ENCODE results near the gene ARHGEF16.

ARHGEF16 gene

GRCh38 chr1:3456964-3457909 lies 2.8 kb downstream of the ARHGEF16 start:
- DNase-seq (ENCODE audit: low read depth in 2 of 2), result no peak

- no peak for DNase-seq (ENCODE audit: low read depth in 2 of 2)
Observed at GRCh38 chr1:3457910-3458883, 3.7 kb downstream of the ARHGEF16 start.

- DNase-seq (ENCODE audit: low read depth in 2 of 2), result no peak
Observed at GRCh38 chr1:3459051-3459908, 4.8 kb downstream of the ARHGEF16 start.

- DNase-seq (ENCODE audit: low read depth in 2 of 2), result no peak
Observed at GRCh38 chr1:3459940-3460671, 5.6 kb downstream of the ARHGEF16 start.

- no peak for DNase-seq (ENCODE audit: low read depth in 2 of 2)
Observed at GRCh38 chr1:3460672-3461131, 6.2 kb downstream of the ARHGEF16 start.

GRCh38 chr1:3461238-3461933 lies 6.9 kb downstream of the ARHGEF16 start:
- DNase-seq (ENCODE audit: low read depth in 2 of 2), result no peak

GRCh38 chr1:3461934-3462275 lies 7.4 kb downstream of the ARHGEF16 start:
- DNase-seq (ENCODE audit: low read depth in 2 of 2), result no peak

GRCh38 chr1:3462356-3463012 lies 8.0 kb downstream of the ARHGEF16 start:
- no peak for DNase-seq (ENCODE audit: low read depth in 2 of 2)

- DNase-seq (ENCODE audit: low read depth in 2 of 2), result no peak
Observed at GRCh38 chr1:3463013-3463385, 8.5 kb downstream of the ARHGEF16 start.

- DNase-seq (ENCODE audit: low read depth in 2 of 2), result no peak
Observed at GRCh38 chr1:3463408-3463863, 9.0 kb downstream of the ARHGEF16 start.

GRCh38 chr1:3463891-3464648 lies 9.6 kb downstream of the ARHGEF16 start:
- DNase-seq (ENCODE audit: low read depth in 2 of 2), result no peak

GRCh38 chr1:3464649-3465025 lies 10.2 kb downstream of the ARHGEF16 start:
- no peak for DNase-seq (ENCODE audit: low read depth in 2 of 2)

GRCh38 chr1:3465091-3465934 lies 10.8 kb downstream of the ARHGEF16 start:
- DNase-seq (ENCODE audit: low read depth in 2 of 2), result no peak

- no peak for DNase-seq (ENCODE audit: low read depth in 2 of 2)
Observed at GRCh38 chr1:3465935-3466321, 11.5 kb downstream of the ARHGEF16 start.

- DNase-seq (ENCODE audit: low read depth in 2 of 2), result no peak
Observed at GRCh38 chr1:3466366-3467075, 12.1 kb downstream of the ARHGEF16 start.

- DNase-seq (ENCODE audit: low read depth in 2 of 2), result no peak
Observed at GRCh38 chr1:3467096-3468036, 12.9 kb downstream of the ARHGEF16 start.
